ENCODE results near the gene STAT2.

- no peak for TF ChIP-seq POLR2A (IDR thresholded peaks at IDR 0.05)
- no peak for TF ChIP-seq CTCF (IDR thresholded peaks at IDR 0.05)
These were observed 22.1 kb downstream of the STAT2 start for GRCh38 chr12:56337753-56338251.
